ENCODE data around the gene PRRT1.
"Not testable (repeated sequence)": the region's sequence is repeated elsewhere in the genome, so short reads cannot be mapped to it uniquely, and the experiment has no call there.

PRRT1 gene

GRCh38 chr6:32149092-32149755, 2.5 kb downstream of the PRRT1 start:
- no peak for DNase-seq

GRCh38 chr6:32148289-32149091, 3.2 kb downstream of the PRRT1 start:
- peak; percentile 74 for DNase-seq

- DNase-seq: no peak
These were observed 4.2 kb downstream of the PRRT1 start for GRCh38 chr6:32147401-32148132.

GRCh38 chr6:32146687-32147086, 5.1 kb downstream of the PRRT1 start:
- no peak for DNase-seq

GRCh38 chr6:32146287-32146686, 5.5 kb downstream of the PRRT1 start:
- no peak for DNase-seq

GRCh38 chr6:32144238-32144637, 7.5 kb downstream of the PRRT1 start:
- DNase-seq: not testable (repeated sequence)

- no peak for DNase-seq
These were observed 11.2 kb downstream of the PRRT1 start for GRCh38 chr6:32140420-32141046.

GRCh38 chr6:32139590-32139989, 12.1 kb downstream of the PRRT1 start:
- DNase-seq: no peak

- no peak for DNase-seq
These were observed 14.3 kb downstream of the PRRT1 start for GRCh38 chr6:32137454-32137853.

GRCh38 chr6:32133786-32134185, 18.0 kb downstream of the PRRT1 start:
- no peak for DNase-seq

- no peak for DNase-seq
These were observed 19.6 kb downstream of the PRRT1 start for GRCh38 chr6:32132110-32132509.

- no peak for DNase-seq
These were observed 20.2 kb downstream of the PRRT1 start for GRCh38 chr6:32131439-32131948.

GRCh38 chr6:32129297-32130088, 22.2 kb downstream of the PRRT1 start:
- no peak for DNase-seq

GRCh38 chr6:32128751-32129296, 22.9 kb downstream of the PRRT1 start:
- DNase-seq: no peak

GRCh38 chr6:32127717-32128592, 23.8 kb downstream of the PRRT1 start, which contains the start of gene ATF6B:
Gene ATF6B (minus strand): TSS chr6:32128246. CDS start chr6:32128207, 39 bp downstream.
- DNase-seq: peak; percentile 98

GRCh38 chr6:32127409-32127716, 24.4 kb downstream of the PRRT1 start:
- no peak for DNase-seq

- DNase-seq: no peak
These were observed 24.9 kb downstream of the PRRT1 start for GRCh38 chr6:32126880-32127279.

- no peak for DNase-seq
These were observed 28.1 kb downstream of the PRRT1 start for GRCh38 chr6:32123681-32124080.

- no peak for DNase-seq
These were observed 31.1 kb downstream of the PRRT1 start for GRCh38 chr6:32120573-32121059.

- DNase-seq: peak; percentile 69
These were observed 32.7 kb downstream of the PRRT1 start for GRCh38 chr6:32118782-32119628.

Data from activated naive CD4-positive, alpha-beta T cell treated with anti-CD3 and anti-CD28 coated beads, Interleukin-2, amount 50 U/mL, for 16 hours (primary cell).